ENCODE measurements around the gene UBB. TPM values are rescaled to one million over a fixed set of nuclear protein-coding genes. Genes with fewer than 3 reads are reported as not detected.

Gene UBB
- polyA plus RNA-seq (2013) = 1,840 TPM

DNA sequence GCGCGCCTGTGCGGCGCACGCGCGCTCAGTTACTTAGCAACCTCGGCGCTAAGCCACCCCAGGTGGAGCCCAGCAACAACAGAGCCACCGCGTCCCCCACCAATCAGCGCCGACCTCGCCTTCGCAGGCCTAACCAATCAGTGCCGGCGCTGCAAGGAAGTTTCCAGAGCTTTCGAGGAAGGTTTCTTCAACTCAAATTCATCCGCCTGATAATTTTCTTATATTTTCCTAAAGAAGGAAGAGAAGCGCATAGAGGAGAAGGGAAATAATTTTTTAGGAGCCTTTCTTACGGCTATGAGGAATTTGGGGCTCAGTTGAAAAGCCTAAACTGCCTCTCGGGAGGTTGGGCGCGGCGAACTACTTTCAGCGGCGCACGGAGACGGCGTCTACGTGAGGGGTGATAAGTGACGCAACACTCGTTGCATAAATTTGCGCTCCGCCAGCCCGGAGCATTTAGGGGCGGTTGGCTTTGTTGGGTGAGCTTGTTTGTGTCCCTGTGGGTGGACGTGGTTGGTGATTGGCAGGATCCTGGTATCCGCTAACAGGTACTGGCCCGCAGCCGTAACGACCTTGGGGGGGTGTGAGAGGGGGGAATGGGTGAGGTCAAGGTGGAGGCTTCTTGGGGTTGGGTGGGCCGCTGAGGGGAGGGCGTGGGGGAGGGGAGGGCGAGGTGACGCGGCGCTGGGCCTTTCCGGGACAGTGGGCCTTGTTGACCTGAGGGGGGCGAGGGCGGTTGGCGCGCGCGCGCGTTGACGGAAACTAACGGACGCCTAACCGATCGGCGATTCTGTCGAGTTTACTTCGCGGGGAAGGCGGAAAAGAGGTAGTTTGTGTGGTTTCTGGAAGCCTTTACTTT, at the start of gene UBB:
UBB (plus strand) TSS at position 452 of the 856 bp plus-strand sequence. CDS start 817 bp downstream, outside the sequence.
- ChIA-PET CTCF (interaction anchor here (0.6 to 9.9 kb wide), 4 partner anchors 16 to 79 kb away, joined by 3 to 66 read pairs (median 20); partner anchors contain the start of gene TRPV2), POLR2A (interaction anchor here (0.6 to 3.4 kb wide), 13 partner anchors 8 to 68 kb away, joined by 3 to 39 read pairs (median 4); partner anchors contain the start of genes CENPV and TRPV2)
- DNase-seq = peak; percentile 98 to 99 (median 99)
- Histone ChIP-seq H3K27me3 (replicated peaks in 2 of 5; ENCODE audit: control insufficient read depth in 4 of 5, insufficient read depth in 5 of 5, low read length in 4 of 5) (no peaks in the 10 kb centered on the region), H3K9me3 (ENCODE audit: control extremely low read depth in 1 of 5, control insufficient read depth in 4 of 5, insufficient read depth in 2 of 5, low read depth in 1 of 5, low read length in 4 of 5) (no peaks in the 10 kb centered on the region), H3K4me1 (ENCODE audit: control extremely low read depth in 1 of 4, control insufficient read depth in 4 of 4, insufficient read depth in 4 of 4, low read length in 3 of 4) (peaks cover 6 to 38% (median 23%) of the 10 kb centered on the region in 4 experiments), H3K36me3 (ENCODE audit: control insufficient read depth in 4 of 4, insufficient read depth in 4 of 4, low read length in 3 of 4) (peaks cover 5 to 22% (median 14%) of the 10 kb centered on the region in 4 experiments), H3K27ac (ENCODE audit: insufficient read depth in 1 of 2, low read depth in 1 of 2, low read length in 2 of 2, poor library complexity in 1 of 2, severe bottlenecking in 2 of 2) (peak within 1 kb of the TSS; percentile 99 to 100), H3K4me3 (ENCODE audit: control insufficient read depth in 1 of 7, extremely low read depth in 1 of 7, insufficient read depth in 4 of 7, low read depth in 2 of 7, low read length in 6 of 7) (peak within 1 kb of the TSS; percentile 40 to 96 (median 86))
- under 1% methylated on average over 38 of the region's 67 CpGs for WGBS (ENCODE audit: insufficient coverage)

DNA sequence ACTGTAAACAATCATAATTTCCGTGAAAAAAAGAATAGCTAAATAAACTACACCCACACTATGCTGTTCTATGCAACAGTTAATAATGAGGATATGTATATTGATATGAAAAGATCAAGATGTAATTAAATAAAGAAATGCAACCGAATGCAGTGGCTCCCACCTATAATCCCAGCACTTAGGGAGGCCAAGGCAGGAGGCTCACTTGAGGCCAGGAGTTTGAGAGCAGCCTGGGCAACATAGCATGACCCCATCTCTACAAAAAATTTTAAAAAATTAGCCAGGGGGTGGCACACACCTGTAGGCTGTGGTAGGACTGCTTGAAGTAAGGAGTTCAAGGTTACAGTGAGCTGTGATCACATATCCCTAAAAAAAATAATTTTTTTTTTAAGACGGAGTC, 42.5 kb upstream of the UBB start:
- 100% methylated on average over 1 of the region's 3 CpGs for WGBS (ENCODE audit: insufficient coverage)
- no peaks in the 10 kb centered on the region for H3K4me1 ChIP-seq (ENCODE audit: control extremely low read depth in 1 of 4, control insufficient read depth in 4 of 4, insufficient read depth in 4 of 4, low read length in 3 of 4)
- peaks cover 2 to 12% (median 11%) of the 10 kb centered on the region in 4 experiments for H3K36me3 ChIP-seq (ENCODE audit: control insufficient read depth in 4 of 4, insufficient read depth in 4 of 4, low read length in 3 of 4)
- no peak overlapping the region for H3K4me3 ChIP-seq (ENCODE audit: control insufficient read depth in 1 of 7, extremely low read depth in 1 of 7, insufficient read depth in 4 of 7, low read depth in 2 of 7, low read length in 6 of 7)
- DNase-seq = no peak
- H3K27me3 ChIP-seq (replicated peaks in 2 of 5; ENCODE audit: control insufficient read depth in 4 of 5, insufficient read depth in 5 of 5, low read length in 4 of 5) = no peaks in the 10 kb centered on the region
- H3K27ac ChIP-seq (ENCODE audit: insufficient read depth in 1 of 2, low read depth in 1 of 2, low read length in 2 of 2, poor library complexity in 1 of 2, severe bottlenecking in 2 of 2) = no peak overlapping the region
- ChIA-PET CTCF (interaction anchor here (1.4 kb wide), 1 partner anchor 25 kb away, joined by 4 read pairs; no protein-coding TSS in a partner anchor), POLR2A (no interaction called here)
- H3K9me3 ChIP-seq (ENCODE audit: control extremely low read depth in 1 of 5, control insufficient read depth in 4 of 5, insufficient read depth in 2 of 5, low read depth in 1 of 5, low read length in 4 of 5) = no peaks in the 10 kb centered on the region

DNA sequence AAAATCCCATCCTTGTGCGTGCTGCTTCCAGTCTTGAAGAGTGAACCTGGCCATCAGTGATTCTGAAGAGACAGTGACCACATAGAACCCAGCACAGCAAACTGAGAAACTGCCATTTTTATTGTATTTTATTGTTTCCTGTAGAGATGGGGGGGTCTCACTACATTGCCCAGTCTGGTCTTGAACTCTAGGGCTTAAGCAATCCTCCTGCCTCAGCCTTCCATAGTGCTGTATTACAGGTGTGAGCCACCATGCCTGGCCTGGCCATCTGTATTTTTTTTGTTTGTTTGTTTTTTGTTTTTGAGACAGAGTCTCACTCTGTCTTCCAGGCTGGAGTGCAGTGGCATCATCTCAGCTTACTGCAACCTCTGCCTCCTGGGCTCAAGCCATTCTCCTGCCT, 41.5 kb upstream of the UBB start:
- Histone ChIP-seq H3K36me3 (ENCODE audit: control insufficient read depth in 4 of 4, insufficient read depth in 4 of 4, low read length in 3 of 4) (peaks cover 2 to 21% (median 15%) of the 10 kb centered on the region in 4 experiments), H3K4me1 (ENCODE audit: control extremely low read depth in 1 of 4, control insufficient read depth in 4 of 4, insufficient read depth in 4 of 4, low read length in 3 of 4) (no peaks in the 10 kb centered on the region), H3K27ac (ENCODE audit: insufficient read depth in 1 of 2, low read depth in 1 of 2, low read length in 2 of 2, poor library complexity in 1 of 2, severe bottlenecking in 2 of 2) (no peak overlapping the region), H3K27me3 (replicated peaks in 2 of 5; ENCODE audit: control insufficient read depth in 4 of 5, insufficient read depth in 5 of 5, low read length in 4 of 5) (no peaks in the 10 kb centered on the region), H3K9me3 (ENCODE audit: control extremely low read depth in 1 of 5, control insufficient read depth in 4 of 5, insufficient read depth in 2 of 5, low read depth in 1 of 5, low read length in 4 of 5) (no peaks in the 10 kb centered on the region), H3K4me3 (ENCODE audit: control insufficient read depth in 1 of 7, extremely low read depth in 1 of 7, insufficient read depth in 4 of 7, low read depth in 2 of 7, low read length in 6 of 7) (no peak overlapping the region)
- POLR2A ChIA-PET = no interaction called here
- no peak for DNase-seq
- 100% methylated on average over 1 of the region's 1 CpG for WGBS (ENCODE audit: insufficient coverage)
- CTCF ChIA-PET = interaction anchor here (1.0 to 1.4 kb wide), 2 partner anchors 14 to 24 kb away, joined by 4 read pairs; no protein-coding TSS in a partner anchor

DNA sequence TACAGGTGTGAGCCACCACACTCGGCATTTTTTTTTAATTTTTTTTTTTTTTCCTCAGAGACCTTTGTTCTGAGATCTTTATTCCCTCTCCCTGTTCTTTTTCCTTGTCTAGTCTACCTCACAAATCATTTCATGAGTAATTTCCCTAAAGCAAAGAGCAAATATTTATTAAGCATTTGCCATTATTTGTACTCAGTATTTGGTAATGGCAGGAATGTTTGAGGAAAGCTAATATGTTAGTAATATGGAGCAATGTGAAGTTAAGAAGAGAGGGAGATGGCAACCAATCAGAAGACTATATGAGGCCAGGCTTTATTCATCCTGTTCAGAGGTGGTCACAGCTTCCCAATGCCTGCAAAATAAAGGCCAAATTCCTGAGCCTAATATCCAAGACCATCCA, 40.9 kb upstream of the UBB start:
- WGBS (ENCODE audit: insufficient coverage) = no CpG with 5 or more reads among the region's 1 CpG
- Histone ChIP-seq H3K27ac (ENCODE audit: insufficient read depth in 1 of 2, low read depth in 1 of 2, low read length in 2 of 2, poor library complexity in 1 of 2, severe bottlenecking in 2 of 2) (no peak overlapping the region), H3K4me3 (ENCODE audit: control insufficient read depth in 1 of 7, extremely low read depth in 1 of 7, insufficient read depth in 4 of 7, low read depth in 2 of 7, low read length in 6 of 7) (no peak overlapping the region), H3K27me3 (replicated peaks in 2 of 5; ENCODE audit: control insufficient read depth in 4 of 5, insufficient read depth in 5 of 5, low read length in 4 of 5) (no peaks in the 10 kb centered on the region), H3K9me3 (ENCODE audit: control extremely low read depth in 1 of 5, control insufficient read depth in 4 of 5, insufficient read depth in 2 of 5, low read depth in 1 of 5, low read length in 4 of 5) (no peaks in the 10 kb centered on the region), H3K36me3 (ENCODE audit: control insufficient read depth in 4 of 4, insufficient read depth in 4 of 4, low read length in 3 of 4) (peaks cover 2 to 22% (median 15%) of the 10 kb centered on the region in 4 experiments), H3K4me1 (ENCODE audit: control extremely low read depth in 1 of 4, control insufficient read depth in 4 of 4, insufficient read depth in 4 of 4, low read length in 3 of 4) (no peaks in the 10 kb centered on the region)
- POLR2A ChIA-PET = no interaction called here
- CTCF ChIA-PET = interaction anchor here (0.7 to 1.0 kb wide), 2 partner anchors 14 to 118 kb away, joined by 3 to 4 read pairs; no protein-coding TSS in a partner anchor
- DNase-seq = no peak

DNA sequence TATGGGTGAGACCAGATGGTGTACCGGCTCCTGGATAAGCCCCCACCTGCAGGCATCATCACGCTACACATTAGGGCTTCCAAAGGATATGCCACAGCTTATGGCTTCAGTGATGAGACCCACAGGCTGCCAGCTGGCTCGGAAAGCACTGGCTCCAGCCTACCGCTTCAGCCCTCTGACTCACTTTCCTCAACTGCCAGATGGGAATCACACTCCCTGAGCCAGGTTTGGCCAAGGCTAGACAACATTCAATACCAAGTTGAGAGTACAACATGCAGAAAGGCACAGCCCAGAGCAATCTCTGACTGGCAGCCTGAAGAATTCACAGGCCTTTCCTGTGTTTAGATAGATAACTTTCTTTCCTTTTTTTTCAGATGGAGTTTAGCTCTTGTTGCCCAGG, 37.9 kb upstream of the UBB start:
- CTCF ChIA-PET = no interaction called here
- no peak for DNase-seq
- Histone ChIP-seq H3K4me3 (ENCODE audit: control insufficient read depth in 1 of 7, extremely low read depth in 1 of 7, insufficient read depth in 4 of 7, low read depth in 2 of 7, low read length in 6 of 7) (no peak overlapping the region), H3K27ac (ENCODE audit: insufficient read depth in 1 of 2, low read depth in 1 of 2, low read length in 2 of 2, poor library complexity in 1 of 2, severe bottlenecking in 2 of 2) (no peak overlapping the region), H3K36me3 (ENCODE audit: control insufficient read depth in 4 of 4, insufficient read depth in 4 of 4, low read length in 3 of 4) (peaks cover 2 to 28% (median 19%) of the 10 kb centered on the region in 4 experiments), H3K9me3 (ENCODE audit: control extremely low read depth in 1 of 5, control insufficient read depth in 4 of 5, insufficient read depth in 2 of 5, low read depth in 1 of 5, low read length in 4 of 5) (no peaks in the 10 kb centered on the region), H3K27me3 (replicated peaks in 2 of 5; ENCODE audit: control insufficient read depth in 4 of 5, insufficient read depth in 5 of 5, low read length in 4 of 5) (no peaks in the 10 kb centered on the region), H3K4me1 (ENCODE audit: control extremely low read depth in 1 of 4, control insufficient read depth in 4 of 4, insufficient read depth in 4 of 4, low read length in 3 of 4) (no peaks in the 10 kb centered on the region)
- WGBS (ENCODE audit: insufficient coverage) = 100% methylated on average over 4 of the region's 4 CpGs
- POLR2A ChIA-PET = no interaction called here

DNA sequence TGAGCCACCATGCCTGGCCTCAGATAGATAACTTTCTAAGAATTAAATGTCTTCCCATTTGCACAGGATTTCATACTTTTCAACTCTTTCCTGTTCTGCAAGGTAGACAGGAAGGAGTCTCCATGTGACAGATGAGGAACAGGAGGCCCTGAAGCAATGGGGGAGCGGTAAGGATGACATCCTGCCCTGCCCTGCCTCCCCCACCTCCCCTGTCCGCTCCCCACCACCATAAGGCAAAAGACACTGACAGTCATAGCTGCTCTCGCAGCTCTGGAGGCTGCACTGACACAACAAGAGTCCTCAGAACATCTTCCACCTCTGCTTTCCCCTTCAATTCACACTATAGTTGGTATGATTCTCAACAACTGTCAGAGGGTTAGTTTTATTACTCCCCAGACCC, 37.3 kb upstream of the UBB start:
- Histone ChIP-seq H3K4me3 (ENCODE audit: control insufficient read depth in 1 of 7, extremely low read depth in 1 of 7, insufficient read depth in 4 of 7, low read depth in 2 of 7, low read length in 6 of 7) (no peak overlapping the region), H3K27me3 (replicated peaks in 2 of 5; ENCODE audit: control insufficient read depth in 4 of 5, insufficient read depth in 5 of 5, low read length in 4 of 5) (no peaks in the 10 kb centered on the region), H3K27ac (ENCODE audit: insufficient read depth in 1 of 2, low read depth in 1 of 2, low read length in 2 of 2, poor library complexity in 1 of 2, severe bottlenecking in 2 of 2) (no peak overlapping the region), H3K4me1 (ENCODE audit: control extremely low read depth in 1 of 4, control insufficient read depth in 4 of 4, insufficient read depth in 4 of 4, low read length in 3 of 4) (no peaks in the 10 kb centered on the region), H3K9me3 (ENCODE audit: control extremely low read depth in 1 of 5, control insufficient read depth in 4 of 5, insufficient read depth in 2 of 5, low read depth in 1 of 5, low read length in 4 of 5) (no peaks in the 10 kb centered on the region), H3K36me3 (ENCODE audit: control insufficient read depth in 4 of 4, insufficient read depth in 4 of 4, low read length in 3 of 4) (peaks cover 2 to 32% (median 21%) of the 10 kb centered on the region in 4 experiments)
- 80% methylated on average over 1 of the region's 3 CpGs for WGBS (ENCODE audit: insufficient coverage)
- no peak for DNase-seq
- ChIA-PET CTCF (no interaction called here), POLR2A (no interaction called here)

DNA sequence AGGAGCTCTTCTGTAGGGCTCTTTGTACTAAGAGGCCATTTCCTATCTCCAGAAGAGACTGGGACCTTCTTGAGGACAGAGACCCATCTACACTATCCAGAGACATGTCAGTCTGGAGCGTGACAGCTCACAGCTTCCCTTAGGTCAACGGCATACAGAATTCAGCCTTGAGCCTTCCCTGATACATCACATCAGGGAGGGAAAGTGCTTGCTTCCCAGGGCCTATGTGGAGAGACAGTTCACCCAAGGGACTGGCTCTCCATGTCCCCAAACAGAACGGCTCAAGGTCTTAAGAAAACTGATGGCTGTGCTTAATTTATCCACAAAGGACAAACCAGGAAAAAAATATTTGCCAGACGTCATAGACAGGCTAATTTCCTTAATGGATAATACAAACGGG, 35.3 kb upstream of the UBB start:
- peaks cover 4 to 45% (median 26%) of the 10 kb centered on the region in 4 experiments for H3K36me3 ChIP-seq (ENCODE audit: control insufficient read depth in 4 of 4, insufficient read depth in 4 of 4, low read length in 3 of 4)
- H3K27me3 ChIP-seq (replicated peaks in 2 of 5; ENCODE audit: control insufficient read depth in 4 of 5, insufficient read depth in 5 of 5, low read length in 4 of 5) = no peaks in the 10 kb centered on the region
- no peak overlapping the region for H3K4me3 ChIP-seq (ENCODE audit: control insufficient read depth in 1 of 7, extremely low read depth in 1 of 7, insufficient read depth in 4 of 7, low read depth in 2 of 7, low read length in 6 of 7)
- ChIA-PET CTCF (interaction anchor here (1.4 kb wide), 1 partner anchor 18 kb away, joined by 3 read pairs; no protein-coding TSS in a partner anchor), POLR2A (no interaction called here)
- DNase-seq = no peak
- WGBS (ENCODE audit: insufficient coverage) = 96% methylated on average over 3 of the region's 5 CpGs
- no peaks in the 10 kb centered on the region for H3K4me1 ChIP-seq (ENCODE audit: control extremely low read depth in 1 of 4, control insufficient read depth in 4 of 4, insufficient read depth in 4 of 4, low read length in 3 of 4)
- H3K9me3 ChIP-seq (ENCODE audit: control extremely low read depth in 1 of 5, control insufficient read depth in 4 of 5, insufficient read depth in 2 of 5, low read depth in 1 of 5, low read length in 4 of 5) = no peaks in the 10 kb centered on the region
- H3K27ac ChIP-seq (ENCODE audit: insufficient read depth in 1 of 2, low read depth in 1 of 2, low read length in 2 of 2, poor library complexity in 1 of 2, severe bottlenecking in 2 of 2) = no peak overlapping the region

Data from common myeloid progenitor, CD34-positive (primary cell).